GM19395 (cell line): Measurements from ENCODE around the gene MMP14.
"Not testable (repeated sequence)": the region's sequence is repeated elsewhere in the genome, so short reads cannot be mapped to it uniquely, and the experiment has no call there.

Experiments
- ATAC-seq: cut with Tn5 transposase; IDR thresholded peaks from one replicate; pipeline ENCODE4 v1.9.1; 2021; ENCODE audit warnings: mild to moderate bottlenecking, moderate library complexity; ENCODE audit not compliant: unreplicated experiment

The MMP14 gene

GRCh38 chr14:22836301-22837113, at the start of gene MMP14:
MMP14 (plus strand) TSS chr14:22836585; CDS start chr14:22836818, 233 bp downstream.
- ATAC-seq, result no peak

DNA sequence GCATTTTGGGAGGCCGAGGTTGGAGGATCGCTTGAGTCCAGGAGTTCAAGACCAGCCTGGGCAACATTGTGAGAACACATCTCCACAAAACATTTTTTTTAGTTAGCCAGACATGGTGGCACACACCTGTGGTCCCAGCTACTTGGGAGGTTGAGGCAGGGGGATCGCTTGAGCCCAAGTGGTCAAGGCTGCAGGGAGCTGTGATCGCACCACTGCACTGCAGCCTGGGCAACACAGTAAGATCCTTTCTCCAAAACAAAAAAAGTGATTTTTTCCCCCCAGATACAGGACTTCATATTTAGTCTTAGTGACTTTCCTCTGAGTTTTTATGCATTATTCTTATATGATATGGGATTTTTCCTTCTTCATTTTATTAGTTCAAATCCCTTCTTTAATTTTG, 49.7 kb upstream of the MMP14 start:
- ATAC-seq, result no peak

GRCh38 chr14:22791301-22791700, 45.1 kb upstream of the MMP14 start:
- ATAC-seq, result no peak

GRCh38 chr14:22792158-22792557, 44.2 kb upstream of the MMP14 start:
- ATAC-seq, result no peak

- not testable (repeated sequence) for ATAC-seq
Measured at GRCh38 chr14:22793550-22793949, 42.8 kb upstream of the MMP14 start.

DNA sequence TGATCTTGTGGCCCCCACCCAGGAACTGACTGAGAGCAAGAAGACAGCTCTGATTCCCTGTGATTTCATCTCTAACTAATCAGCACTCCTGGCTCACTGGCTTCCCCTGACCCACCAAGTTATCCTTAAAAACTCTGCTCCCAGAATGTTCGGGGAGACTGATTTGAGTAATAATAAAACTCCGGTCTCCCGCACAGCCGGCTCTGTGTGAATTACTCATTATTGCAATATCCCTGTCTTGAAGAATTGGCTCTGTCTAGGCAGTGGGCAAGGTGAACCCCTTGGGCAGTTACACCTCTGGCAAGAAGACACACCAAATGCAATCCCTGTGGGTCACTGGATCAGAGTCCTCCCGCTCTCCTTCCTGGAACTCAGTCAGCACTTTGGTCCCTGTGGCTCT, 42.4 kb upstream of the MMP14 start:
- no peak for ATAC-seq

DNA sequence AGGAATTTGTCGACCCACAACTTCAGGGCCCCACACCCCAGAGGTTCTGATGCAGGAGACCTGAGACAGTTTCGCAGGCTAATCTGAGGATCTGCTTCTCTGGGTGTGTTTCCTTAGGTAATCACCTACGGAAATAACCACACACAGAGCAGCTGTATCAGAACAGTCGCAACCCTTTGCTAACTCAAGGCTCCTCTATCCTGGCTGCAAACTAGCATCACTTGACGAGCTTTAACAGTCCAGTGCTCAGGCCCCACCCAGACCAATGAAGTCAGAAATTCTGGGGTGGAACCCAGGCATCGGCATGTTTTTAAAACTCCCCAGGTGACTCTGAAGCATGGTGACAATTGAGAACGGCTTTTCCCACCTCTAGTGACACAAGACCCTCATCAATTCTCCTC, 41.8 kb upstream of the MMP14 start:
- ATAC-seq, result no peak

DNA sequence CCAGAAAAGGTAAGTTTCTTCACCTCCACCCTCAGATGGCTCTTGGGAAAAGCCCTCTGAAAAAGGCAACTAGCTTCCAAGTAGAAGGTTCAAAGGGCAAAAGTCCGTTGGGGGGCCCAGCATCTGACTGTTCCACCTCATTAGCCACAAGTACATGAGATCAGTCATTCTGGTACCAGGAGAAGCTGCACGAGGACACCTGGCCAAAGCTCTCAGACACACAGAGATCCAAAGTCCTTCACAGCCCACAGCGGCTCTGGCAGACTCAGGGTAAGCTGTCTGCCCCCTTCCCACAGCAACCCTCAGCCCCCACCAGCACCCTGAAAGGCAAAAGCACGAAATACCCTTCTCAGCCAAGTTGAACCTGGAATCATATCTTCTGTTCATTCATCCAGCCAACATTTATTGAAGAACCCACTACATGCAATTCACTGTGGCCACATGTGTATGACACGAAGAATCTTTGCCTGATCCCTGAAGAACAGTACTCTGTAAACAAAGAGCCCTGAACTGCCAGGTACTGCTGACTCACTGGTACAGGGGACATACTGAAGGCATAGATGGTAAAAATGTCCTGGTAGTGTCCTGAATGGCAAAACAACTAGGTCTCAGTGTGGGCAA, 40.2 kb upstream of the MMP14 start:
- ATAC-seq, result peak; percentile 72

DNA sequence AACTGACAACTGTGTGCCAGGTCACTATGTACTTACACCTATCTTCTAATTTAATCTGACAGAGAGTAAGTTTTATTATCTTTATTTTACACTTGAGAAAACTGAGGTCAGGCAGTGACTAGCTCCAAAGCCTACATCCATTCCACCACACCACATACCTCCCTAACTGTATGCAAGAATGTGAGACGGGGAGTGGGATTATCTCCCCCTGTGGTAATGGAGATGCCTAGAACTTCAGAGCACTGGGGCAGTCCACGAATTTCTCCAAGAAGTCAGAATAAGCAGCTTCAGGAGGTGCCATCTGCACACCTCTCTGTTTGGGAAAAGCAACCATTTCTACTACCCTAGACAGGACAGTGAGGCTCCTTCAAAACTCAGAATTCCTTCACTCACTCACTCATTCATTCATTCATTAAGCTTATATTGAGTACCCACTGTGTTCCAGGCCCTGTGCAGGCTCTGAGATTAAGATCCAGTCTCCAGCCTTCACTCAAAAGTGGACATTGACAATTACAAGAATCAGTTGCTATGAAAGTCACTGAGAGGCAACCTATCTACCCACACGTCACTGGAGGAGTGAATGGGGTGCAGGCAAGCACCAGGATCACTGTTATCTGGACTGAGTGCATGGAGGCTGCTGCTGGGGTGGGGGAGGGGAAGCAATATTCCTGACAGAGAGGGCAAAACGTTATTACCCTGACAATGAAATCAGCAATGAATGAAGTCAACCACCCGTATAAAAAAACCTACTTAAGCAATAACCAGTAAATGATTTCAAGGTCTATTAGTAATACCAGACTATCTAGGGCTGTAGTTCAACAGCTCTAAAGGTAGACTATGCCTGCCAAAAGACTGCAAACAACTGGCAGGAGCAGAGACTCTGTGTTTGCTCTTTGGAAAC, 39.1 kb upstream of the MMP14 start:
- ATAC-seq, result no peak

DNA sequence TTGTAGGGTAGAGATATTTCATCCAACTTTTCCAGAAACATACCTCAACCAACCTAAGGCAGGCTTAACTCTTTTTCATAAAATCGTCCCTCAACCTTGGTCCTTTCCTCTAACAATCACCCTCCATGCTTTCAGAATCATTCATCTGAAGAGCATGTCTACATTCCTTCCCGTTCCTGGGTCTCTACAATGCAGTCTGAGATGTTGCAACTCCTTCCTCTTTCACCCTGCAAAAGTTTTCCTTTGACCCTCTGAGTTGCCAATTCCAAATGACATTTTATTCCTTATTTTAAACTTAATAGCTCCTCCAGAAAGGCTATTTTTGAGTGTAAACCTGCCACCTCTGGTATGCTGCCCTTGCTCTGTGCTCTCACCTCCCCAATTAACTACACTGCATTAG, 37.9 kb upstream of the MMP14 start:
- no peak for ATAC-seq

DNA sequence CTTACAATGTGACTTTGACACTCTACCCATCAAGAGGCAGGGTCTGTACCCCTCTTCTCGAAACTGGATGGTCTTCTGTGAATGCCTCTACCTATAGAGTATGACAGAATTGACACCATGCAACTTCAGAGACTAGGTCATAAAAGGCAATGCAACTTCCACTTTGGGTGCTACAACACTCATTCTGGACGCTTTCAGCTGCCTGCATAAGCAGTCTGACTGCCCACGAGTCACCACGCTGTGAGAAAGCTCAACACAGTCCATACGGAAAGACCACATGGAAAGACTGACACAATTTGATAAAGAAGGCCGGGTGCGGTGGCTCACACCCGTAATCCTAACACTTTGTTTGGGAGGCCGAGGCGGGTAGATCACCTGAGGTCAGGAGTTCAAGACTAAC, 36.0 kb upstream of the MMP14 start:
- ATAC-seq, result no peak

- ATAC-seq, result no peak
Measured at GRCh38 chr14:22801716-22802115, 34.7 kb upstream of the MMP14 start.

- peak; percentile 48 for ATAC-seq
Measured at GRCh38 chr14:22802860-22803686, 33.3 kb upstream of the MMP14 start.

DNA sequence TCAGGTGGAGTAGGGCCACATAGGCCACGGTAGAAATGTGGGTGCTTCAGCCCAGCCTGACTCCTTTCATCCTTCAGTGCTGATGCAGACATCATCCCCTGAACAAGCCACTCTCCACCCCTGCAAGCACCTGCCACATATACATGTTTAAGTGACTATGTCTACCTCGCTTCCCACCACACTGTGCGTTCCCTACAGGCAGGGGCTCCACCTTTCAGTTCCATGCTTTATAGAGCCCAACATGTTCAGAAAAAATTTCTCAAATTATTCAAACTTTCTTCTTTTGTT, 32.8 kb upstream of the MMP14 start:
- ATAC-seq, result peak; percentile 56

- ATAC-seq, result not testable (repeated sequence)
Measured at GRCh38 chr14:22805235-22805634, 31.1 kb upstream of the MMP14 start.

- ATAC-seq, result no peak
Measured at GRCh38 chr14:22807432-22808087, 28.8 kb upstream of the MMP14 start.

GRCh38 chr14:22808388-22809209, 27.8 kb upstream of the MMP14 start:
- no peak for ATAC-seq

DNA sequence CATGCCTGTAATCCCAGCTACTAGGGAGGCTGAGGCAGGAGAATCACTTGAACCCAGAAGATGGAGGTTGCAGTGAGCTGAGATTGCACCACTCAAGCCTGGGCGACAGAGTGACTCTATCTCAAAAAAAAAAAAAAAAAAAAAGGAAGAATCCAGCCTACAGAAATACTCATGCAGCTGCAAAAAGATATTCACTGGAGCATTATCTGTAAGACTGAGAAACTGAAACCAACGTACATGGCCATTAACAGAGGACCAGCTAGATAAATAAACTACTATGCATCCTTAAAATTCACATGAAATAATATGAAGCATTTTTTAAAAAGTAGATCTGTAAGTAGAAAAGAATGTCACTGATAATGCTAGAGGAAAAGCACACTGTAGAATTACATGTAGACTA, 24.7 kb upstream of the MMP14 start:
- ATAC-seq, result no peak

- ATAC-seq, result no peak
Measured at GRCh38 chr14:22812744-22813143, 23.6 kb upstream of the MMP14 start.
